Measurements from ENCODE around the gene TEX36. TPM values are rescaled to one million over a fixed set of nuclear protein-coding genes. Genes with fewer than 3 reads are reported as not detected.

The TEX36 gene
- total RNA-seq, 4 donors from 2014 or later = 0.49 TPM; not detected in 3

GRCh38 chr10:125606414-125607010 is 76.5 kb downstream of the TEX36 start:
- no peaks in the 10 kb centered on the region for H3K9me3 ChIP-seq
- H3K27ac ChIP-seq = no peak overlapping the region
- H3K4me3 ChIP-seq = no peak overlapping the region
- intact Hi-C loops (cut with DNase I; ENCODE audit: low total_unique reads) = no loop called here
- no peaks in the 10 kb centered on the region for H3K4me1 ChIP-seq
- no peak for DNase-seq
- TF ChIP-seq POLR2A (IDR thresholded peaks at IDR 0.05) (no peak), CTCF (IDR thresholded peaks at IDR 0.05) (no peak)
- H3K27me3 ChIP-seq = no peaks in the 10 kb centered on the region
- H3K36me3 ChIP-seq = no peaks in the 10 kb centered on the region

Other genes starting within 250 kb of the TEX36 start
- 10 to 100 TPM; 26.2 to 79.2 (median 47.9) TPM for gene EDRF1, start 36.5 kb upstream of the TEX36 start, total RNA-seq
- under 1 TPM in 2 of 4 donors, not detected in 2; 0.21 to 0.48 TPM for gene MMP21, start 92.7 kb upstream of the TEX36 start, total RNA-seq
- gene UROS, start 140.1 kb upstream of the TEX36 start, total RNA-seq = 10 to 100 TPM; 27.9 to 36.2 (median 28.1) TPM
- 10 to 100 TPM; 10.8 to 59.0 (median 28.8) TPM for gene BCCIP, start 140.4 kb upstream of the TEX36 start, total RNA-seq
- gene DHX32, start 198.1 kb upstream of the TEX36 start, total RNA-seq = 100 to 1,000 TPM in 1 of 4 donors, 10 to 100 TPM in 3; 13.5 to 105 (median 30.9) TPM
- 1 to 10 TPM in 3 of 4 donors, under 1 TPM in 1; 0.26 to 6.8 (median 4.6) TPM for gene FANK1, start 213.4 kb upstream of the TEX36 start, total RNA-seq

All from uterus (tissue), 4 donors.